Esophagus muscularis mucosa (tissue), 4 donors: Measurements from ENCODE around the gene TMEM120B. TPM values are rescaled to one million over a fixed set of nuclear protein-coding genes. Genes with fewer than 3 reads are reported as not detected.
"Not testable (repeated sequence)": the region's sequence is repeated elsewhere in the genome, so short reads cannot be mapped to it uniquely, and the experiment has no call there.

ENCODE experiments used
- DNase-seq: peaks from one replicate; pipeline ENCODE4 v3.0.0-alpha.2; 2017; ENCODE audit errors: extremely low spot score
- H3K27ac ChIP-seq, 4 donors: fragments of 200-600 bp; sonication (generic); replicated peaks in 1 of 4; 1 replicate in 3 of 4; 2 replicates in 1 of 4; pipeline ENCODE4 v1.5.1; 2016 to 2019; ENCODE audit warnings: mild to moderate bottlenecking in 1 of 4
- H3K27me3 ChIP-seq, 4 donors: fragments of 200-600 bp; sonication (generic); one replicate each; pipeline versions ENCODE4 v1.5.1 to v1.6.0; 2016 to 2019
- H3K36me3 ChIP-seq, 4 donors: fragments of 200-600 bp; sonication (generic); one replicate each; pipeline ENCODE4 v1.5.1; 2016 to 2019
- H3K4me1 ChIP-seq, 4 donors: fragments of 200-600 bp; sonication (generic); one replicate each; pipeline ENCODE4 v1.5.1; 2016 to 2019
- H3K4me3 ChIP-seq, 4 donors: fragments of 200-600 bp; sonication (generic); 1 replicate in 2 of 4; 2 replicates in 2 of 4; pipeline ENCODE4 v1.5.1; 2016 to 2019; ENCODE audit warnings: mild to moderate bottlenecking in 4 of 4, moderate library complexity in 1 of 4
- H3K9me3 ChIP-seq, 4 donors: fragments of 200-600 bp; sonication (generic); 1 replicate in 3 of 4; 2 replicates in 1 of 4; pipeline ENCODE4 v1.5.1; 2016 to 2019
- EP300 ChIP-seq: sonication (generic); formaldehyde crosslinking; IDR thresholded peaks from one replicate; pipeline ENCODE4 v1.6.1; 2017; ENCODE audit warnings: antibody characterized with exemption
- POLR2A ChIP-seq: fragments of 450-650 bp; IDR thresholded peaks from one replicate; pipeline ENCODE4 v1.6.1; 2017; ENCODE audit warnings: antibody characterized with exemption, moderate library complexity, mild to moderate bottlenecking, low read depth
- POLR2AphosphoS5 ChIP-seq, 2 donors: sonication (generic); formaldehyde crosslinking; IDR thresholded peaks; one replicate each; pipeline ENCODE4 v1.6.1; 2017; ENCODE audit warnings: antibody characterized with exemption in 2 of 2
- WGBS: methylation state at CpG from one replicate; pipeline ENCODE4 v1.1.5; 2018; 5-methylcytosine and 5-hydroxymethylcytosine counted together
- intact Hi-C: fragments of 100-400 bp; cut with DNase I; formaldehyde crosslinking; loops from one replicate; pipeline ENCODE4 v1.15.1; 2023
- total RNA-seq, 4 donors: library from RNA; depleted of rRNA; stranded (reverse); fragments of >200 nt; gene quantifications; one replicate each; pipeline versions ENCODE4 v1.1.0 to v1.2.1, GENCODE V29; 2016
- TF ChIP-seq, protein P1 (sequence below), 3 experiments: fragments of 200-600 bp in 2 of 3; fragments of 450-650 bp in 1 of 3; sonication (generic) in 2 of 3; IDR thresholded peaks; one replicate each; pipeline ENCODE4 v1.5.1; 2017 to 2019; ENCODE audit warnings: antibody characterized with exemption in 3 of 3, mild to moderate bottlenecking in 2 of 3, moderate library complexity in 1 of 3

The TMEM120B gene
- total RNA-seq, 4 donors from 2014 or later, result 4.5 to 14.1 (median 6.4) TPM

DNA sequence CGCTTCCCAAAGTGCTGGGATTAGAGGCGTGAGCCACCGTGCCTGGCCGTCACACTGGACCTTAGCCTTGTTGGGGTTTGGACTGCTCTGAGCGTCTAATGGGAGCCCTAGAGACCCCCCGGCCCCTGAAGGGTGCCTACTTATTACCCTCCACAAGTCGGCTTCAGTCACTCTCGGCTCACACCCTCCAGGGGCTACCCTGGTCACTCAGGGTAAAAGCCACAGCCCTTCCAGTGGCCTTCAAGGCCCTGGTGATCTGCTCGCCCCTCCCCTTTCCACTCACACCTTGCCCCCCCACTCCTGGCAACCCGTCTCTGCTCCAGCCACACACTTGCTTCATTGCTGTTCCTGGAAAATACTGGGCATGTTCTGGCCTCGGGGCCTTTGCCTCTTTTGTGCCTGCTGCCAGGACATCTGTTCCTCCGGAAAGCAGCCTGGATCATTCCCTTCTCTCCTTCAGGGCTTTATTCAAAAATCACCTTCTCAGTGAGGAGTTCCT lies 39.5 kb upstream of the TMEM120B start:
- intact Hi-C loops, result loop anchor here (5.0 kb wide), 1 partner anchor 46 kb away; the partner anchor contains the start of gene ORAI1
- Histone ChIP-seq H3K4me1 (peaks cover 10 to 19% (median 18%) of the 10 kb centered on the region in 4 donors), H3K4me3 (peak overlapping the region; percentile 46 to 61 (median 54)), H3K36me3 (no peaks in the 10 kb centered on the region), H3K27ac (peak overlapping the region; percentile 4 to 54 (median 46)), H3K27me3 (no peaks in the 10 kb centered on the region), H3K9me3 (no peaks in the 10 kb centered on the region)
- no peak for DNase-seq
- 54% methylated on average over 7 of the region's 12 CpGs for WGBS
- TF ChIP-seq EP300, result no peak
- no peak for TF ChIP-seq POLR2AphosphoS5 (IDR thresholded peaks at IDR 0.05)
- TF ChIP-seq, protein P1, sequence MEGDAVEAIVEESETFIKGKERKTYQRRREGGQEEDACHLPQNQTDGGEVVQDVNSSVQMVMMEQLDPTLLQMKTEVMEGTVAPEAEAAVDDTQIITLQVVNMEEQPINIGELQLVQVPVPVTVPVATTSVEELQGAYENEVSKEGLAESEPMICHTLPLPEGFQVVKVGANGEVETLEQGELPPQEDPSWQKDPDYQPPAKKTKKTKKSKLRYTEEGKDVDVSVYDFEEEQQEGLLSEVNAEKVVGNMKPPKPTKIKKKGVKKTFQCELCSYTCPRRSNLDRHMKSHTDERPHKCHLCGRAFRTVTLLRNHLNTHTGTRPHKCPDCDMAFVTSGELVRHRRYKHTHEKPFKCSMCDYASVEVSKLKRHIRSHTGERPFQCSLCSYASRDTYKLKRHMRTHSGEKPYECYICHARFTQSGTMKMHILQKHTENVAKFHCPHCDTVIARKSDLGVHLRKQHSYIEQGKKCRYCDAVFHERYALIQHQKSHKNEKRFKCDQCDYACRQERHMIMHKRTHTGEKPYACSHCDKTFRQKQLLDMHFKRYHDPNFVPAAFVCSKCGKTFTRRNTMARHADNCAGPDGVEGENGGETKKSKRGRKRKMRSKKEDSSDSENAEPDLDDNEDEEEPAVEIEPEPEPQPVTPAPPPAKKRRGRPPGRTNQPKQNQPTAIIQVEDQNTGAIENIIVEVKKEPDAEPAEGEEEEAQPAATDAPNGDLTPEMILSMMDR (IDR thresholded peaks at IDR 0.05), result no peak
- TF ChIP-seq POLR2A, result no peak

DNA sequence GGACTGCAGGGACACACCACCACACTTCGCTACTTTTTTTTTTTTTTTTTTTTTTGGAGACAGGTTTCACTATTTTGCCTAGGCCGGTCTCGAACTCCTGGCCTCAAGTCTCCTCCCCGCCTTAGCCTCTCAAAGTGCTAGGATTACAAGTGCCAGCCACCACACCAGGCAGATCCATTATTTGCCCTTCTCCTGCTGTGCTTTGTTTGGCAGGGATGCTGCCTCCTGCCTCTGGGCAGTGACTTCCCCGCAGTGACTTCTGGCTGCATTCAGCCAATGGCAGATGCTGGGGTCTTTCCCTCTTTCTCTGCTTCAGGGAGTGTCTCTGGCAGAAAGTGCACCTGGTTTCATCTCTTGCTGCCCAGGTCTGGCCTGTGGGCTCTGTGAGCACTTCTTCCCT lies 36.4 kb upstream of the TMEM120B start:
- no peaks in the 10 kb centered on the region for H3K27me3 ChIP-seq
- DNase-seq, result no peak
- H3K4me3 ChIP-seq, result no peak overlapping the region
- intact Hi-C loops, result no loop called here
- H3K9me3 ChIP-seq, result no peaks in the 10 kb centered on the region
- no peak overlapping the region for H3K27ac ChIP-seq
- WGBS, result 96% methylated on average over 5 of the region's 5 CpGs
- H3K36me3 ChIP-seq, result no peaks in the 10 kb centered on the region
- TF ChIP-seq POLR2A (no peak), EP300 (no peak), POLR2AphosphoS5 (IDR thresholded peaks at IDR 0.05) (no peak)
- TF ChIP-seq, protein P1 (IDR thresholded peaks at IDR 0.05), result no peak
- peaks cover 10 to 19% (median 18%) of the 10 kb centered on the region in 4 donors for H3K4me1 ChIP-seq

DNA sequence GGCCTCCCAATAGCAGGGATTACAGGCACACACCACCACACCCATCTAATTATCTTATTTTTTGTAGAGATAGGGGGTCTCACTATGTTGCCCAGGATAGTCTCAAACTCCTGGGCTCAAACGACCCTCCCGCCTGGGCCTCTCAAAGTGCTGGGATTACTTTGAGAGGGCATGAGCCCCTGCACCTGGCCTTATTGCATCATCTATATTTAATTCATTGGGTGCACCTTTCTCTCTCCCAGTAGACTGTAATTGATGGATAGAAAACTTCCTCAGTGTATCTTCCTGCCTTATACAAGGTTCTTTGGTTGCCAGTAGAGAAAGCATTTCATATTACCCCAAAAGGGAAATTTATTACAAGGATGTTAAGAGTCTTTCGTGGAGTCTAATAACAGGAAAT lies 34.2 kb upstream of the TMEM120B start:
- Histone ChIP-seq H3K4me1 (peaks cover 0 to 1% (median under 1%) of the 10 kb centered on the region in 4 donors), H3K27ac (no peak overlapping the region), H3K27me3 (no peaks in the 10 kb centered on the region), H3K4me3 (no peak overlapping the region), H3K9me3 (no peaks in the 10 kb centered on the region), H3K36me3 (no peaks in the 10 kb centered on the region)
- no peak for DNase-seq
- WGBS, result 80% methylated on average over 3 of the region's 3 CpGs
- intact Hi-C loops, result loop anchor here (2.0 kb wide), 1 partner anchor 180 kb away; no protein-coding TSS in a partner anchor
- no peak for TF ChIP-seq POLR2A

DNA sequence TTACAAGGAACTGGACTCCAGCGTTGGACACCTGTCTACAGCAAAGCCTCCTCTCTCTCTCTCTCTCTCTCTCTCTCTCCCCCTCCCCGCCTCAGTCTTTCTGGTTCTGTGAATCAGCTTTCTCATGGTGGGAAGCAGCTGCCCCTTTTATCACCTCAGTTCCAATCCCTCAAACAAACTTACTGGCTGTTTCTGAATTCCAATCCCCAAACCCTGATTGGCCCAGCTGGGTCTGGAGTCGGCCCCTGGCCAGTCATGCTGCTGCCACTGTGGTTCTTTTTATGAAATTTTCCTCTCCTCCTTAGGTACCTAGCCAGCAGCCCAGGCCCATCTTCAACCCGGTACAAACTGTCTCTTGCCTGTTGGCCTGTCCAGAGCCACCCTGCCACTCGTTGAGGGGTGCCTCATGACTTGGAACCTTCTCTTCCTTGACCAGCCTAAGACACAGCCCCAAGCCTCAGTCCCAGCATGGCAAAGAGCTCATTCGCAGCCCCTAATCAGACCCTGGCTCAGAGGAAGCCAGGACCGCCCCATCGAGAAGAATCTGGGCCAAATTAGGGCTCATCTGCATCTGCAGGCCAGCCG lies 33.7 kb upstream of the TMEM120B start:
- H3K27ac ChIP-seq, result no peak overlapping the region
- H3K36me3 ChIP-seq, result no peaks in the 10 kb centered on the region
- TF ChIP-seq POLR2A, result no peak
- no peak for TF ChIP-seq EP300
- no peak for TF ChIP-seq POLR2AphosphoS5 (IDR thresholded peaks at IDR 0.05)
- no peaks in the 10 kb centered on the region for H3K4me1 ChIP-seq
- intact Hi-C loops, result loop anchor here (2.0 kb wide), 1 partner anchor 180 kb away; no protein-coding TSS in a partner anchor
- DNase-seq, result no peak
- no peaks in the 10 kb centered on the region for H3K9me3 ChIP-seq
- H3K4me3 ChIP-seq, result no peak overlapping the region
- H3K27me3 ChIP-seq, result no peaks in the 10 kb centered on the region
- 75% methylated on average over 6 of the region's 9 CpGs for WGBS

DNA sequence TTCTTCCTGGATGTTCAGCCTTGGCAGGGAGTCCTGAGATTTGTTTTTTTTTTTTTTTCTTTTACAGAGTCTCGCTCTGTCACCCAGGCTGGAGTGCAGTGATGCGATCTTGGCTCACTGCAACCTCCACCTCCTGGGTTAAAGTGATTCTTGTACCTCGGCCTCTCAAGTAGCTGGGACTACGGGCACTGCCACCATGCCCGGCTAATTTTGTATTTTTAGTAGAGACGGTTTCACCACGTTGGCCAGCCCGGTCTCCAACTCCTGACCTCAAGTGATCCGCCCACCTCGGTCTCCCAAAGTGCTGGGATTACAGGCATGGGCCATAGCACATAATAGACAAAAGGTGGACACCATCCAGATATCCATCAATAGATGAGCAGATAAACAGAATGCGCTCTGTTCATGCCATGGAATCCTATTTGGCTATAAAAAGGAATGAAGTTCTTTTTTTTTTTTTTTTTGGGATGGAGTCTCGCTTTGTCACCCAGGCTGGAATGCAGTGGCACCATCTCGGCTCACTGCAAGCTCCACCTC lies 32.8 kb upstream of the TMEM120B start:
- H3K4me3 ChIP-seq, H3K4me1 ChIP-seq, H3K36me3 ChIP-seq, H3K27me3 ChIP-seq, H3K27ac ChIP-seq, DNase-seq, H3K9me3 ChIP-seq: not testable (repeated sequence)
- WGBS, result 79% methylated on average over 13 of the region's 13 CpGs
- intact Hi-C loops, result loop anchor here (2.0 kb wide), 1 partner anchor 181 kb away; no protein-coding TSS in a partner anchor

DNA sequence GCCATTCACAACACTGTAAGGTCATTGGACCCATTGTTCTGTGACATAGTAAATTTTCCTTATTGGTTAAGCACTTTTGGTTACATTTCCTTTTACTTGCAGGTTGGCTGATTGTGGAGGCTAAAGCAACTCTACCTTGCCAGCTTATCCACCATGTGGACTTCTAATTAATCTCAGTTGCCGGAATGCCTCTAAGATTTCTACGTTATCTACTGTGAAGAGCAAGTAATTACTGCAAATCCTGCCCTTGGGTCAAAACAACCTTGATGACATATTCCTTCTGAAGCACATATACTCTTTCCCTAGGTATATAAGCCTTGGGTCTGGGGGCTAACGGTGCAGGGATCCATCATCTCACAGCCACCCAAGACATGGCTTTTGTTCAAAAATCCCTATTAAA lies 23.6 kb upstream of the TMEM120B start:
- Histone ChIP-seq H3K4me1 (peaks cover 6 to 18% (median 14%) of the 10 kb centered on the region in 4 donors), H3K9me3 (no peaks in the 10 kb centered on the region), H3K27me3 (no peaks in the 10 kb centered on the region), H3K36me3 (no peaks in the 10 kb centered on the region), H3K27ac (no peak overlapping the region), H3K4me3 (no peak overlapping the region)
- no peak for DNase-seq
- TF ChIP-seq POLR2A (no peak), EP300 (no peak), POLR2AphosphoS5 (IDR thresholded peaks at IDR 0.05) (no peak)
- TF ChIP-seq, protein P1 (IDR thresholded peaks at IDR 0.05), result no peak
- 83% methylated on average over 3 of the region's 3 CpGs for WGBS
- intact Hi-C loops, result loop anchor here (5.0 kb wide), 1 partner anchor 62 kb away; the partner anchor contains the start of gene ORAI1
